PC-9 (cell line): ENCODE data around the gene ATP2B1.

ENCODE experiments used
- EZH2 ChIP-seq: fragments of 200-600 bp; sonication (generic); IDR thresholded peaks from 2 replicates; pipeline ENCODE4 v1.8.0; 2017; ENCODE audit warnings: antibody characterized with exemption, low read depth
- TF ChIP-seq, protein P1 (sequence below): fragments of 200-600 bp; sonication (generic); conservative IDR thresholded peaks from 2 replicates; pipeline ENCODE4 v1.6.1; 2017; ENCODE audit warnings: mixed run types, antibody characterized with exemption, mild to moderate bottlenecking, moderate library complexity

DNA sequence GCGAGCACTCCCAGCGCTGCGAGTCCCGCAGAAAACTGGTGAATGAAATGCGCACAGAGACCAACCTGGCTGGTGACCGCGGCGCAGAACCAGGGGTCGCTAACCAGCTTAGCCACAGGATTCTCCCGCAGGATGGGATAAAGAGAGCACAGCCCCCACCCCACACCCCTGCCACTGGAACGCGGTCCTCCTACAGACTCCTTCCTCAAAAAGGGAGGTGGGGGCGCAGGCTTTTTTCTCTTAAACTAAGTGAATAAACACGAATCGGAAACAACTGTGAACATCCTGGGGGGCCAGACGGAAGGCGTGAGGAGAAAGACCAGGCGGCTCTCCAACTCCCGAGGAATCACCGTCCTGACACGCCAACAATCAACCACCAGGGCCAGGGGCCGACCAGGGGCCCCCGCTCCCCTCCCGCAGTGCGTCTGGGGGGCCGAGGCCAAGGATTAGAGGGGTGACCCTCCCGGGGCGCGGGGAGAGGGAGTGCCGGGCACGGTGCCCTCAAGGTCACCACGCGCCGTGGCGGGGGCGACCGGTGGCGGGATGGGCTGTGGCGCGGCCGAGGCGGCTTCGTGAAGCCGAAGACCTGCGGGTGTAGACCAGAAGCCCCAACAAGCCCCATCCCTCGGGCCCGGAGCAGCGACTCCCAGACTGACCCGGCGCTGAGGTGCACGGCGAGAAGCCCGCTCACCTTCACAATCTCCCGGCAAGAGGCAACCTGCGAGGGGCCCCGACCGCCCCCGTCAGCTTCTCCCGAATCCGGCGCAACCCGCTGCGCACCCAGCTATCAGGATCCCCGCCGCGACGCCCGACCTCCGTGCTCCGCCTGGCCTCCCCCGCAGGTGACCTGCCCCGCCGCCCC is 704 bp downstream of the ATP2B1 start:
- TF ChIP-seq, protein P1, sequence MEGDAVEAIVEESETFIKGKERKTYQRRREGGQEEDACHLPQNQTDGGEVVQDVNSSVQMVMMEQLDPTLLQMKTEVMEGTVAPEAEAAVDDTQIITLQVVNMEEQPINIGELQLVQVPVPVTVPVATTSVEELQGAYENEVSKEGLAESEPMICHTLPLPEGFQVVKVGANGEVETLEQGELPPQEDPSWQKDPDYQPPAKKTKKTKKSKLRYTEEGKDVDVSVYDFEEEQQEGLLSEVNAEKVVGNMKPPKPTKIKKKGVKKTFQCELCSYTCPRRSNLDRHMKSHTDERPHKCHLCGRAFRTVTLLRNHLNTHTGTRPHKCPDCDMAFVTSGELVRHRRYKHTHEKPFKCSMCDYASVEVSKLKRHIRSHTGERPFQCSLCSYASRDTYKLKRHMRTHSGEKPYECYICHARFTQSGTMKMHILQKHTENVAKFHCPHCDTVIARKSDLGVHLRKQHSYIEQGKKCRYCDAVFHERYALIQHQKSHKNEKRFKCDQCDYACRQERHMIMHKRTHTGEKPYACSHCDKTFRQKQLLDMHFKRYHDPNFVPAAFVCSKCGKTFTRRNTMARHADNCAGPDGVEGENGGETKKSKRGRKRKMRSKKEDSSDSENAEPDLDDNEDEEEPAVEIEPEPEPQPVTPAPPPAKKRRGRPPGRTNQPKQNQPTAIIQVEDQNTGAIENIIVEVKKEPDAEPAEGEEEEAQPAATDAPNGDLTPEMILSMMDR = no peak
- no peak for TF ChIP-seq EZH2
